Coronary artery (tissue), 2 donors: ENCODE results near the gene TSPAN32.
A peak's percentile ranks its signal among the peaks of the same experiment; 100 is the strongest.
"Not testable (repeated sequence)": the region's sequence is repeated elsewhere in the genome, so short reads cannot be mapped to it uniquely, and the experiment has no call there.

ENCODE experiments used
- DNase-seq: peaks from one replicate; pipeline ENCODE4 v3.0.0-alpha.2; 2017; ENCODE audit warnings: low spot score
- H3K27ac ChIP-seq, 2 donors: fragments of 200-600 bp; sonication (generic); one replicate each; pipeline ENCODE4 v1.5.1; 2016 to 2019
- H3K4me3 ChIP-seq: fragments of 200-600 bp; sonication (generic); 2 replicates; pipeline ENCODE4 v1.5.1; 2016; ENCODE audit warnings: mild to moderate bottlenecking, moderate library complexity
- TF ChIP-seq, protein P1 (sequence below): fragments of 200-600 bp; sonication (generic); IDR thresholded peaks from one replicate; pipeline ENCODE4 v1.5.1; 2019; ENCODE audit warnings: antibody characterized with exemption

The TSPAN32 gene

DNA sequence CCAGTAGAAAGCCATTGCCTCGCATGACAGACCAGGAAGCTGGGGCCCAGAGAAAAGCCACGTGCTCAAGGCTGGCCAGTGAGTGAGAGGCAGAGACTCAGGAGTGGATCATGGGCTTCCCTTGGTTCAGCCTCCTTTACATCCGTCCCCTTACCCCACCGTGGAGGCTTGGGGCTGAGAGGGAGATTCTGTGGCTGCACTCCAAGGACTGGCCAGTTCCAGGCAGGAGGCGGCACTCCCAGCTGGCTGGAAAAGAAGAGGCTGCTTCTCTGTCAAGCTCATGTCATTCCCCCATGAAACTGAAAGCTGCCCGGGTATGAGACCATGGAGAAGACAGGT, 24.8 kb upstream of the TSPAN32 start:
- Histone ChIP-seq H3K27ac (no peak overlapping the region), H3K4me3 (no peak overlapping the region)
- TF ChIP-seq, protein P1, sequence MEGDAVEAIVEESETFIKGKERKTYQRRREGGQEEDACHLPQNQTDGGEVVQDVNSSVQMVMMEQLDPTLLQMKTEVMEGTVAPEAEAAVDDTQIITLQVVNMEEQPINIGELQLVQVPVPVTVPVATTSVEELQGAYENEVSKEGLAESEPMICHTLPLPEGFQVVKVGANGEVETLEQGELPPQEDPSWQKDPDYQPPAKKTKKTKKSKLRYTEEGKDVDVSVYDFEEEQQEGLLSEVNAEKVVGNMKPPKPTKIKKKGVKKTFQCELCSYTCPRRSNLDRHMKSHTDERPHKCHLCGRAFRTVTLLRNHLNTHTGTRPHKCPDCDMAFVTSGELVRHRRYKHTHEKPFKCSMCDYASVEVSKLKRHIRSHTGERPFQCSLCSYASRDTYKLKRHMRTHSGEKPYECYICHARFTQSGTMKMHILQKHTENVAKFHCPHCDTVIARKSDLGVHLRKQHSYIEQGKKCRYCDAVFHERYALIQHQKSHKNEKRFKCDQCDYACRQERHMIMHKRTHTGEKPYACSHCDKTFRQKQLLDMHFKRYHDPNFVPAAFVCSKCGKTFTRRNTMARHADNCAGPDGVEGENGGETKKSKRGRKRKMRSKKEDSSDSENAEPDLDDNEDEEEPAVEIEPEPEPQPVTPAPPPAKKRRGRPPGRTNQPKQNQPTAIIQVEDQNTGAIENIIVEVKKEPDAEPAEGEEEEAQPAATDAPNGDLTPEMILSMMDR: no peak
- DNase-seq: no peak

DNA sequence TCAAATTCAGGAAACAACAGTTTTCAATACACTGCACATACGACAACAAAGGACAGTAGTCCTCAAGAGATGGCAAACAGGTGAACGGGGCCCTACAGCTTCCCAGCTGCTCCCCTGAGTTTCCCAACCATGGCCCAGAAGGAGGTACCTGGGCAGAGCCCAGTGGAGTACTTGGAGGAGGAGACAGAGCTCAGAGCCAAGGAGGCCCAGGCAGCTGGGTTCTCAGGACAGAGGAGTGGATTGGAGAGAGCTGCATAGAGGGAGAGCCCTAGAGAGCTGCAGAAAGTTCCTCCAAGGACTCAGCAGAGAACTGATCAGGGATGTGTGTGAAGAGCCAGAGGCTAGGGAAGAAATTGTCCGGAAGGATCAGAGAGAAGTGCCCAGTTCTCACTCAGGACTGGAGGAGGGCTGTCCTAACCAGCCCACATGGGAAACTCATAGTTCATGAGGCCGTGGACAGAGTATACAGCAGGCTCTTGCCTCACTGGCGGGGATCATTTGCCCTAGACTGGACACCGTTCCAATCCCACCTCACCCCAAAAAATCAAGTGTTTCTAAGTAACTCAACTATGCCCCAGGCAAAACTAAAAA, 23.8 kb upstream of the TSPAN32 start:
- DNase-seq: peak; percentile 67
- TF ChIP-seq, protein P1: no peak
- no peak overlapping the region for H3K27ac ChIP-seq
- H3K4me3 ChIP-seq: no peak overlapping the region

DNA sequence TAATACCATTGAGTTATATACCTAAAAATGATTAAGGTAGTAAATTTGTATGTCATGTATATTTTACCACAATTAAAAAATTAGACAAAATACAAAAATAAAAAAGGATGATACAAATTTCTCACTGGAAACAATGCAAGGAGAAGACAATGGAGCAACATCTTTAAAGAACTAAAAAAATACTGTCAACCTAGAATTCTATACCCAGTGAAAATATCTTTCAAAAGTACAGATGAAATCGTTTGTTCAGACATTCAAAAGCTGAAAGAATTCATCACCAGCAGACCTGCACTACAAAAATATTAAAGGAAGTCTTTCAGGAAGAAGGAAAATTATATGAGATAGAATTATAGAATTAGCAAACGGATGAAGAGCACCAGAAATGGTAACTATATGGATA, 21.6 kb upstream of the TSPAN32 start:
- DNase-seq: no peak

DNA sequence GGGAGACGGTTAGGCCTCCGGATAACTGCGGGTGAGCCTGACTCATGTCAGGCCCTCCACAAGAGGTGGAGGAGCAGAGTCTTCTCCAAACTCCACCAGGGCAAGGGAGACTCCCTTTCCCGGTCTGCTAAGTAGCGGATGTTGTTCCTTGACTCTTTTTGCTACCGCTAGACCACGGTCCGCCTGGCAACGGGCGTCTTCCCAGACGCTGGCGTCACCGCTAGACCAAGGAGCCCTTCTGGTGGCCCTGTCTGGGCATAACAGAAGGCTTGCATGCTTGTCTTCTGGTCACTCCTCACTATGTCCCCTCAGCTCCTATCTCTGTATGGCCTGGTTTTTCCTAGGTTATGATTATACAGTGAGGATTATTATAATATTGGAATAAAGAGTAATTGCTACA, 15.5 kb upstream of the TSPAN32 start:
- H3K27ac ChIP-seq, DNase-seq, H3K4me3 ChIP-seq: not testable (repeated sequence)

More for the DNA sequence above, 21.6 kb upstream of the TSPAN32 start:
- H3K4me3 ChIP-seq: no peak overlapping the region
- no peak overlapping the region for H3K27ac ChIP-seq
- TF ChIP-seq, protein P1: no peak

DNA sequence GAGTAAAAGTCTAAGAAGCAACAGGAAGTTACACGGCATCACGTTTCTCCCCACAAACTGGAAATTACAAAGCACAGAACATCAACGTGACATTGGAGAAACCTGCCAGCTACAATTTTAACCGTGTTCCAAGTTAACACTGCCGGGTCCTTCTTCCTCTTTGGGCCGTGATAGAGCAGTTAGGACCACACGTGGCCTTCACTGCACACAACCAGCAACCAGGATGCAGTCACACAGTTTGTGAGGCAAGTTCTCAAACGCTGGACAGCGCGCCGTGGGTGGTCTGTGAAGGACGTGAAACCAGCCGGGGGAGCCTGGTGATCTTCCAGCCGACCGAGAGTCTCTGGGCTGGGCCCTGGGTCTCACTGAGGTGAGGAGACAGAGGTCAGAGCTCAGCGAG, 14.7 kb upstream of the TSPAN32 start:
- DNase-seq: peak; percentile 28
- TF ChIP-seq, protein P1: no peak
- Histone ChIP-seq H3K27ac (no peak overlapping the region), H3K4me3 (no peak overlapping the region)

DNA sequence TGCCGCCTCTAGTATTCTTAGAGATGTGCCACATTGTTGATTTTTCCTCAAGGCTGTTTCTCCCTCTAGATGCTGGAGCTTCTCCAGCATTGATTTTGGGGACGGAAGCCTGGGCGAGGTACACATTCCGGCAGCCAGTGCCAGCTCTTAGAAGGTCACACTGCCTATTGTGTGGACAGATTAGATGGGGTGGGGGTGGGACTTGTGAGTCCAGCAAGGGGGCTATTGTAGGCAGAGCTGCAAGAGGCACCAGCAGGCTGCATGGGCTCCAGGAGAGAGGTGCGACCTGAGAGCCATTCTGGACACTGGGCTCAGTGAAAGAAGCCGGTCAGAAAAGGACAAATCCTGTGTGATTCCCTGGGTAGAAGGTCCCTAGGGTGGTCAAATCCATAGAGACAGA, 12.5 kb upstream of the TSPAN32 start:
- Histone ChIP-seq H3K27ac (no peak overlapping the region), H3K4me3 (no peak overlapping the region)
- TF ChIP-seq, protein P1: no peak
- DNase-seq: peak; percentile 41

DNA sequence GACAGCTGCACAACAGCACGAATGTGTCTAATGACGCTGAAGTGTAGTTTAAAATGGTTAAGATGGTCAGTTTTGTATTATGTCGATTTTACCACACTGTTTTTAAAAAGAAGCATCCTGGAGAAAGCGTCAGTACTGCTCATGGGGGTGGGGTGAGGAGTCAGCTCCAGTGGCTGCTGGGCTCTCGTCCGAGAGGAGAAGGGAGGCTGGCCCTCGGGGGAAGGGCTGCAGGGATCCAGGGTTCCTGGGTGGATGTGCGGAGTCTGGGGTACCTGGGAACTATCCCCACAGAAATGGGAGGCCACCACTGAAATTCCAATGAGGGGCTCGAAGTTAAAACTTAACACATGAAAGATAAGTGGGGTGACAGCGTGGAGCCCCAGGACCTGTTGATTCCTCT, 12.0 kb upstream of the TSPAN32 start:
- DNase-seq: peak; percentile 65
- TF ChIP-seq, protein P1: no peak
- no peak overlapping the region for H3K4me3 ChIP-seq
- no peak overlapping the region for H3K27ac ChIP-seq

DNA sequence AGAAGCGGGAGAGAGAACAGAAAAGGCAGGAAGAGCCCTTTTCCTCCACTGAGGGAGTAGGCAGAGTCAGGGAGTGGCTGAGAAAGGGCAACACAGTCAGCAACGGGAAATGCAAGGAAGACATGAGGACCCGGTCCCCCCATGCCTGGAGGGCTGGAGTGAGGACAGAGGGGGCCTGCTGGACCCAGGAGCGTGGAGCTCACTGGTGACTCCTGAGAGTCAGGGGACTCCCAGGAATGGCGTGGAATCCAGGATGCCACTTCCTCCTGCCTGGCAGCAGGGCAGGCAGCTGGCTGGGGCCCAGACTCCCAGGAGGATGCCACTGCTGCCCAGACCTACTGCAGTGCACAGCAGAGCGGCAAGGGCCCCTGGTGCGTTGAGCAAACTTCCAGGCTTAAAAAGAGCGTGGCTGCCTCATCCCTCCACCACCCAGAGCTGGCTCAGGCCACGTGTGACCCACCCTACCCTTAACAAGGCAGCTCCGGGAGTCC, 11.4 kb upstream of the TSPAN32 start:
- TF ChIP-seq, protein P1: no peak
- Histone ChIP-seq H3K4me3 (no peak overlapping the region), H3K27ac (no peak overlapping the region)
- peak; percentile 57 for DNase-seq
